Inferior parietal cortex (tissue), 1 donor: ENCODE data around the gene MUC16.

Experiments used
- DNase-seq: peaks from one replicate; pipeline ENCODE4 v3.0.0-alpha.2; 2016; ENCODE audit errors: extremely low spot score

The MUC16 gene

GRCh38 chr19:9009431-9009830, 778 bp downstream of the MUC16 start:
- DNase-seq, result no peak

- DNase-seq, result no peak
Observed at GRCh38 chr19:9008667-9009066, 1.5 kb downstream of the MUC16 start.

- no peak for DNase-seq
Observed at GRCh38 chr19:9000933-9001332, 9.3 kb downstream of the MUC16 start.

GRCh38 chr19:8988204-8988603, 22.0 kb downstream of the MUC16 start:
- no peak for DNase-seq

- DNase-seq, result no peak
Observed at GRCh38 chr19:8986296-8986695, 23.9 kb downstream of the MUC16 start.

GRCh38 chr19:8973501-8974091, 36.6 kb downstream of the MUC16 start:
- DNase-seq, result no peak

GRCh38 chr19:8965887-8966286, 44.3 kb downstream of the MUC16 start:
- DNase-seq, result no peak
